Left ventricle myocardium inferior (tissue), 1 donor: ENCODE data around the gene SLC66A3. TPM values are rescaled to one million over a fixed set of nuclear protein-coding genes. Genes with fewer than 3 reads are reported as not detected.

Source experiments
- DNase-seq: peaks from one replicate; pipeline ENCODE4 v3.0.0-alpha.2; 2020
- H3K27ac ChIP-seq: fragments of 200-600 bp; replicated peaks from 2 replicates; pipeline ENCODE4 v1.8.0; 2021
- H3K27me3 ChIP-seq: fragments of 200-600 bp; 2 replicates; pipeline ENCODE4 v1.8.0; 2021; ENCODE audit warnings: low read depth
- H3K36me3 ChIP-seq: fragments of 200-600 bp; 2 replicates; pipeline ENCODE4 v1.8.0; 2021
- H3K4me1 ChIP-seq: fragments of 200-600 bp; 2 replicates; pipeline ENCODE4 v1.8.0; 2021
- H3K4me3 ChIP-seq: fragments of 200-600 bp; 2 replicates; pipeline ENCODE4 v1.8.0; 2021; ENCODE audit warnings: mild to moderate bottlenecking, moderate library complexity
- H3K9me3 ChIP-seq: fragments of 200-600 bp; replicated peaks from 2 replicates; pipeline ENCODE4 v1.8.0; 2021
- intact Hi-C: fragments of 100-400 bp; cut with micrococcal nuclease; formaldehyde crosslinking; loops from one replicate; pipeline ENCODE4 v1.11.0; 2022
- total RNA-seq: library from RNA; stranded (reverse); fragmentation: NEBNext Ultra II Directional; extraction: Animal tissue kit (Norgen Biotek cat#: 25700); gene quantifications from one replicate; pipeline ENCODE4 v1.2.1, GENCODE V29; 2021
- TF ChIP-seq, protein P1 (sequence below): fragments of 200-600 bp; IDR thresholded peaks from 2 replicates; pipeline ENCODE4 v1.8.0; 2021; ENCODE audit warnings: antibody characterized with exemption, mild to moderate bottlenecking, borderline replicate concordance
- donor health status: DM: no; HTN: yes; CAD: no; lungs with severe emphysema.

The SLC66A3 gene
- total RNA-seq, 1 donor from 2014 or later = 7.8 TPM

DNA sequence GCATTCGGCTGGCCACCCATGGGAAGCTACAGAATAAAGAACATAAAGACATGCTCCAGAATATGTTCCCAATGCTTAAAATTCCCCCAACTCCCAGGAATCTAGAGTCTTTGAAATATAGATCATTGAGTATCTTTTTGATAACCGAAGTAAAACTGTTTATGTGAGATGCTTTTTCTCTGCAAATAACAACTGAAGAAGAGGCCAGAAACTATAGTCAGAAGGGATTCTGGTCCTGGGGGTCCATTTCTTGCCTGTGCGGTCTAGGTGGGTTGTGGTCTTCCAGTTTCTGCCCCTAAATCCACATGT is 30.6 kb upstream of the SLC66A3 start:
- peaks cover 14% of the 10 kb centered on the region for H3K4me1 ChIP-seq

DNA sequence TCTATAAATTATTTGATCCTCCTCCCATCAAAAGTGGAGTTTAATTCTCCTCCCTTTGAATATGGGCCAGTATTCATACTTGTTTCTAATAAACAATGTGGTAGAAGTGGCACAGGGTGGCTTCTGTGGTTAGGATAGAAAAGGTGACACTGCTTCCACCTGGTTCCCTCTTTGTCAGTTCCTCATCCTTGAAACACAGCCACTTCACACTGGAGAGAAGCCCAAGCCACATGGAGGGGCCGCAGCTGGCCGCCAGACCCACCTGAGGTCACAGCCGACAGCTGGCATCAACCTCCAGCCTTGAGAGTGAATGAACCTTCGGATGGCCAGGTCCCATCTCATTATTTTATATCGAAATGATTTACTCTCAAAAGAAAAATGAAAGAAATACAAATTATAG is 27.5 kb upstream of the SLC66A3 start:
- no peaks in the 10 kb centered on the region for H3K36me3 ChIP-seq

More for the DNA sequence above, 30.6 kb upstream of the SLC66A3 start:
- Histone ChIP-seq H3K27me3 (peaks cover 54% of the 10 kb centered on the region), H3K36me3 (no peaks in the 10 kb centered on the region), H3K9me3 (no peaks in the 10 kb centered on the region), H3K27ac (no peak overlapping the region), H3K4me3 (no peak overlapping the region)
- TF ChIP-seq, protein P1, sequence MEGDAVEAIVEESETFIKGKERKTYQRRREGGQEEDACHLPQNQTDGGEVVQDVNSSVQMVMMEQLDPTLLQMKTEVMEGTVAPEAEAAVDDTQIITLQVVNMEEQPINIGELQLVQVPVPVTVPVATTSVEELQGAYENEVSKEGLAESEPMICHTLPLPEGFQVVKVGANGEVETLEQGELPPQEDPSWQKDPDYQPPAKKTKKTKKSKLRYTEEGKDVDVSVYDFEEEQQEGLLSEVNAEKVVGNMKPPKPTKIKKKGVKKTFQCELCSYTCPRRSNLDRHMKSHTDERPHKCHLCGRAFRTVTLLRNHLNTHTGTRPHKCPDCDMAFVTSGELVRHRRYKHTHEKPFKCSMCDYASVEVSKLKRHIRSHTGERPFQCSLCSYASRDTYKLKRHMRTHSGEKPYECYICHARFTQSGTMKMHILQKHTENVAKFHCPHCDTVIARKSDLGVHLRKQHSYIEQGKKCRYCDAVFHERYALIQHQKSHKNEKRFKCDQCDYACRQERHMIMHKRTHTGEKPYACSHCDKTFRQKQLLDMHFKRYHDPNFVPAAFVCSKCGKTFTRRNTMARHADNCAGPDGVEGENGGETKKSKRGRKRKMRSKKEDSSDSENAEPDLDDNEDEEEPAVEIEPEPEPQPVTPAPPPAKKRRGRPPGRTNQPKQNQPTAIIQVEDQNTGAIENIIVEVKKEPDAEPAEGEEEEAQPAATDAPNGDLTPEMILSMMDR = peak; percentile 7
- no peak for DNase-seq
- intact Hi-C loops = loop anchor here (5.0 kb wide), 1 partner anchor 292 kb away; no protein-coding TSS in a partner anchor

DNA sequence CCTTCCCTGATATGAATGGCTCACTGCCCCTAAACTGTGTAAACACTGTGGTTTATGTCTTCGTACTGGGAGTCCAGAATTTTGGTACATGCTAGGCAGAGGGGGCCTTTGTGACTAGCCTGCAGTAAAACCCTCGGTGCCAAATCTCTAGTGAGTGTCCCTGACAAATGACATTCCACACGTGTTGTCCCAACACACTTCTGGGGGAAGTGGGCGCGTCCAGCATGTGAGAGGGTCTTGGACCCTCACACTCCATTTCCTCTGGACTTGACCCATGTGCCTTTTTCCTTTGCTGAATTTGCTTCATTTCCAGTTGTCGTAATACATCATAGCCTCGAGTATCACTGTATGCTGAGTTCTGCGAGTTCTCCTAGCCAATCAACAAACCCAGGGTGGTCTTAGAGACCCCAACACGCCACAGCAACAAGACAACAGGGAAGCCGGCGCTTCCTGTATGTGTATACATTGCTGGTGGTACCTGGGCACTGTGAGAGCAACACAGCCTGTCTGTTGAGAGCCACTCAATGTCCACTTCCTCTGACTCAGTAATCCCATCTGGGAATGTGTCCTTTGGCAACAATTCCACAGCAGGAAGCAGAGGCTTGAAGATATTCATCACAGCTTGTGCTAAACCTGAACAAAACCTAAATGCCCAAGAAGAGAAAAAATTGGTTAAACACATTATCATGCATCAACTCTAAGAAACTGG is 26.9 kb upstream of the SLC66A3 start:
- TF ChIP-seq, protein P1 = no peak
- DNase-seq = no peak
- H3K27me3 ChIP-seq = peaks cover 34% of the 10 kb centered on the region
- no peak overlapping the region for H3K27ac ChIP-seq
- H3K9me3 ChIP-seq = no peaks in the 10 kb centered on the region
- no peaks in the 10 kb centered on the region for H3K36me3 ChIP-seq
- intact Hi-C loops = no loop called here
- peaks cover 32% of the 10 kb centered on the region for H3K4me1 ChIP-seq
- no peak overlapping the region for H3K4me3 ChIP-seq

More for the DNA sequence above, 27.5 kb upstream of the SLC66A3 start:
- Histone ChIP-seq H3K27ac (no peak overlapping the region), H3K4me3 (no peak overlapping the region), H3K27me3 (peaks cover 40% of the 10 kb centered on the region), H3K4me1 (peaks cover 27% of the 10 kb centered on the region), H3K9me3 (no peaks in the 10 kb centered on the region)
- no peak for DNase-seq
- intact Hi-C loops = no loop called here
- TF ChIP-seq, protein P1 = no peak

DNA sequence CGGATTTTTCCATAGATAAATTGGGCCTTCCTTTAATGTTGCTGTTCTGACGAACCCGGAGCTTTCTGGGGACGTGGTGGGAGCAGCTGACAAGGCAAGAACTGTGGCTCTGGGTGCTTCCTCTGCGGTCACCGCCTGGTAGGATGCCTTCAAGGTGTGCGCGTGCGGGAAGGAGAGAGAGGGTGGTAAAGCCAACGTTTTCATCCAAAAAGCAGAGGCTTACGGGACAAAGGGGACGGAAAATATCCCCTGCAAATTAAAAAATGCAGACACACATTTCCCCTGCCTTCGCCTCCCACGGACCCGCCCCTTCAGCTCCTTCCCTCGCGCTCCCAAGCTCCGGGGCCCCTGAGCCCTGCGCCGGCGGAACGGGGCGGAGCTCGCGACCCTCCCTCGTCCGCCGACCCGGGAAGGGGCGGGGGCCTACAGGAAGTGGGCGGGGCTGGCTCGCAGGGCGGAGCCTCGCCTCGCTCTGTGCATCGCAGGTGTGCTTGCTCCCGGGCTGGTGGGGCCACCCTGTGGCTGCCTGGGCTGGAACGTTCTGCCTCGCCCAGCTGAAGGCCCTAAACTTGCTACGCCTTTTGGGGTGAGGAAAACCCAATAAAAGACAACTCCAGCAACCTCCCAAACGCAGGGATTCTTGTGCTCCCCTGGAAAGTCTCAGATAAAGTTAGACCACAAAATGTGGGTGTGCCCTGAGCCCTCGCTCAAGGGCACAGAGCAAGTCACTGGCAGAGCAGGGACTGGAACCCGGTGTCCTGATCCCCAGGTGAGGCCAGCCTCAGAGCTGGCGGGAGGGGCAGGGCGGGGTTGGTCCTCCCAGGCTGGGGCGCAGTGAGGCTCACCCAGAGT is 25.4 kb upstream of the SLC66A3 start:
- intact Hi-C loops = loop anchor here (10.0 kb wide), 1 partner anchor 285 kb away; no protein-coding TSS in a partner anchor
- no peaks in the 10 kb centered on the region for H3K9me3 ChIP-seq
- peaks cover 21% of the 10 kb centered on the region for H3K27me3 ChIP-seq
- no peaks in the 10 kb centered on the region for H3K36me3 ChIP-seq
- peaks cover 37% of the 10 kb centered on the region for H3K4me1 ChIP-seq
- H3K27ac ChIP-seq = peak overlapping the region; percentile 54
- peak; percentile 41 for DNase-seq
- TF ChIP-seq, protein P1 = peak; percentile 39
- peak overlapping the region; percentile 59 for H3K4me3 ChIP-seq

DNA sequence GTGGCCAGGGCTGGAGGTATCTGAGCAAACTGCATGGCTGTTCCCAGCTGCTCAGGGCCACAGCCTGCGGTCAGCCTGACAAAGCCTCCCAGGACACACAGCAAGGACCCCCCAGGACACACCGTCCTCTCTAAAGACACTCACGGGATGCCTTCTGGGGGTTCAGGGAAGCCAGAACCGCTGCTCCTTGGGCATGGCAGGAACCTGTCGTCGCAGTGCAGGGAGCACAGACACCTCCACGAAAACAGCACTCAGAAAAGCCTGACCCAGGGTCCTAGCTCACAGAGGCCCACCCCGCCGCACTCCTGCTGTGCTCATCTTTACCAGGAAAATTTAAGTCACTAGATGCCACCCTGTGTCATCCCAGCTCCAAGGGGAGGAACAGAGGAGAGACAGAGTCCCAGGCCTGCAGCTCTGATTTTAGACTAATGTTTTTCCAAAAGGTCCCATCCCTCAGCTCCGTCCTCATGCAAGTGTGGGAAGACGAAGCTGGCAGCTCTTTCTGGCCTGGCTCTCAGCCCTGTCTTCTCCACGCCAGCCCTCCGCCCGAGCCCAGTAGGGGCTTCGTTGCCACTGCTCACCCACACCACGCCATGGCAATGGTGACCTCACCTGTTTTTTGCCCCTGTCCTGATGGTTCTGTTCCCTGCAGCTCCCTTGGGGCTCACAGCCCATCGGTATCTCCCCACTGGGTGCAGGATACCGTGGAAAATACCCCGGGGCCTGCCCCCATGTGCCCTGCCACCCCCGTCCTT is 23.9 kb upstream of the SLC66A3 start:
- peaks cover 7% of the 10 kb centered on the region for H3K27me3 ChIP-seq
- H3K4me1 ChIP-seq = peaks cover 37% of the 10 kb centered on the region
- TF ChIP-seq, protein P1 = no peak
- intact Hi-C loops = loop anchor here (10.0 kb wide), 1 partner anchor 283 kb away; no protein-coding TSS in a partner anchor
- H3K36me3 ChIP-seq = no peaks in the 10 kb centered on the region
- H3K27ac ChIP-seq = no peak overlapping the region
- H3K9me3 ChIP-seq = no peaks in the 10 kb centered on the region
- H3K4me3 ChIP-seq = no peak overlapping the region
- DNase-seq = no peak
